Tibial artery (tissue), 4 donors: ENCODE results near the gene PAX5.

ENCODE experiments used
- DNase-seq, 2 donors: peaks; one replicate each; pipeline ENCODE4 v3.0.0-alpha.2; 2019
- H3K27ac ChIP-seq, 2 donors: fragments of 200-600 bp; sonication (generic) in 1 of 2; 1 replicate in 1 of 2; 2 replicates in 1 of 2; pipeline ENCODE4 v1.5.1; 2018 to 2019; ENCODE audit warnings: mild to moderate bottlenecking in 1 of 2
- H3K27me3 ChIP-seq, 2 donors: fragments of 200-600 bp; sonication (generic) in 1 of 2; one replicate each; pipeline versions ENCODE4 v1.5.1 to v1.6.0; 2016 to 2019
- H3K36me3 ChIP-seq, 3 donors: fragments of 200-600 bp; sonication (generic) in 2 of 3; one replicate each; pipeline ENCODE4 v1.5.1; 2016 to 2019; ENCODE audit warnings: mild to moderate bottlenecking in 2 of 3
- H3K4me1 ChIP-seq, 4 donors: fragments of 200-600 bp; sonication (generic) in 2 of 4; 1 replicate in 3 of 4; 2 replicates in 1 of 4; pipeline ENCODE4 v1.5.1; 2016 to 2019
- H3K4me3 ChIP-seq, 2 donors: fragments of 200-600 bp; sonication (generic) in 1 of 2; 1 replicate in 1 of 2; 2 replicates in 1 of 2; pipeline ENCODE4 v1.5.1; 2018 to 2019; ENCODE audit warnings: mild to moderate bottlenecking in 2 of 2
- H3K9me3 ChIP-seq, 3 donors: fragments of 200-600 bp; sonication (generic) in 1 of 3; one replicate each; pipeline ENCODE4 v1.5.1; 2016 to 2019
- CTCF ChIP-seq, 2 experiments: fragments of 200-600 bp in 1 of 2; fragments of 450-650 bp in 1 of 2; IDR thresholded peaks; one replicate each; pipeline ENCODE4 v1.5.1; 2017 to 2019; ENCODE audit warnings: antibody characterized with exemption in 2 of 2, mild to moderate bottlenecking in 1 of 2, moderate library complexity in 1 of 2
- intact Hi-C: fragments of 100-400 bp; cut with DNase I; formaldehyde crosslinking; loops from one replicate; pipeline ENCODE4 v1.15.0; 2023; ENCODE audit warnings: low total_unique reads

PAX5 gene

GRCh38 chr9:36987409-36987808, 46.7 kb downstream of the PAX5 start:
- H3K4me1 ChIP-seq = peaks cover 0 to 15% (median 7%) of the 10 kb centered on the region in 4 donors
- no peak overlapping the region for H3K27ac ChIP-seq
- no peak overlapping the region for H3K4me3 ChIP-seq
- intact Hi-C loops = no loop called here
- no peak for TF ChIP-seq CTCF (IDR thresholded peaks at IDR 0.05)
- H3K27me3 ChIP-seq = peaks cover 0 to 69% of the 10 kb centered on the region in 2 donors
- peaks cover 0 to 15% (median 8%) of the 10 kb centered on the region in 3 donors for H3K9me3 ChIP-seq
- no peaks in the 10 kb centered on the region for H3K36me3 ChIP-seq
- peak in 1 of 2 donors; percentile 31 for DNase-seq

- Histone ChIP-seq H3K36me3 (no peaks in the 10 kb centered on the region), H3K4me1 (peaks cover 0 to 15% (median 7%) of the 10 kb centered on the region in 4 donors), H3K4me3 (no peak overlapping the region), H3K9me3 (peaks cover 0 to 15% (median 7%) of the 10 kb centered on the region in 3 donors), H3K27ac (no peak overlapping the region), H3K27me3 (peaks cover 0 to 73% of the 10 kb centered on the region in 2 donors)
- DNase-seq = peak in 1 of 2 donors; percentile 54
- TF ChIP-seq CTCF (IDR thresholded peaks at IDR 0.05) = no peak
- intact Hi-C loops = no loop called here
Measured at GRCh38 chr9:36986468-36987408, 47.3 kb downstream of the PAX5 start.

DNA sequence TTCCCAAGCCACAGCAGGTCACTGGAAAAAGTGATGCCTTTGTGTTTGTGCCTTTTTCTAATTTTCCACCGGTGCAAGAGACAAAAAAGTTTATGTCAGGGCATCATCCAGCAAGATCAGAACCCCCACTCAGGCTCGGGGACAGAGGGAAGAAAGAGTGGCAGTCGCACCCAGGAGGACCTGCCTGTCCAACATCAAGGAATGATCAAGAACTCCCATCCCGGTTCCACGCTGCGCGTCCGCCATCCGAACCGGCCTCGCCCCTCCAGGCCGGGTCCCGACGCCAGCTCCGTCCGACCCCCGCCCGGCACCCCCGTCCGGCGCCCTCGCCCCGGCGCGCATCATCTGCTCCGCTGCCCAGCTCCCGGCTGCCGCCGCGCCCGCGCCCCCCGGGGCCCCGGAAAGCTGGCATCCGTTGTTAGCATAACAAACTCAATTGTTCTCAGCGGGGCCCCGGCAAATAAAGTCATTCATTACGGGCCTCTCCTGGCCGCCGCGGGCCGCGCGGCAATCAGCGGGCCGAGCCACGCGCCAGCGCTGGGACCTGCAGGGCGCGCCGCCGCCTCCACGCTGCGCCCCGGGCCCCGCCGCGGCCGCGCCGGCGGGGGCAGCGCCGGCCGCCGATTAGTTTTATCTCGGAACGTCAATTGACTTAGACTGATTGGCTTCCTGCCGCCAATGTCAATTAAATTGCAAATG, 48.1 kb downstream of the PAX5 start:
- Histone ChIP-seq H3K27ac (no peak overlapping the region), H3K4me1 (peaks cover 0 to 15% (median 7%) of the 10 kb centered on the region in 4 donors), H3K36me3 (no peaks in the 10 kb centered on the region), H3K9me3 (peaks cover 0 to 9% (median 0%) of the 10 kb centered on the region in 3 donors), H3K4me3 (no peak overlapping the region), H3K27me3 (peaks cover 0 to 72% of the 10 kb centered on the region in 2 donors)
- intact Hi-C loops = no loop called here
- peak in 1 of 2 donors; percentile 46 for DNase-seq
- TF ChIP-seq CTCF (IDR thresholded peaks at IDR 0.05) = no peak

GRCh38 chr9:36985061-36985768, 48.9 kb downstream of the PAX5 start:
- intact Hi-C loops = no loop called here
- peaks cover 0 to 74% of the 10 kb centered on the region in 2 donors for H3K27me3 ChIP-seq
- H3K36me3 ChIP-seq = no peaks in the 10 kb centered on the region
- peaks cover 0 to 2% (median 0%) of the 10 kb centered on the region in 3 donors for H3K9me3 ChIP-seq
- peaks cover 0 to 15% (median 7%) of the 10 kb centered on the region in 4 donors for H3K4me1 ChIP-seq
- peak in 1 of 2 donors; percentile 33 for DNase-seq
- no peak for TF ChIP-seq CTCF (IDR thresholded peaks at IDR 0.05)
- no peak overlapping the region for H3K4me3 ChIP-seq
- no peak overlapping the region for H3K27ac ChIP-seq
